Sigmoid colon (tissue), 7 donors: ENCODE data around the gene CHL1. TPM values are rescaled to one million over a fixed set of nuclear protein-coding genes. Genes with fewer than 3 reads are reported as not detected.

Source experiments
- DNase-seq: peaks from one replicate; pipeline ENCODE4 v3.0.0-alpha.2; 2019
- H3K27ac ChIP-seq, 4 donors: fragments of 200-600 bp; sonication (generic); one replicate each; pipeline ENCODE4 v1.5.1; 2016 to 2019; ENCODE audit warnings: mild to moderate bottlenecking in 1 of 4
- H3K27me3 ChIP-seq, 3 donors: fragments of 200-600 bp; sonication (generic); one replicate each; pipeline ENCODE4 v1.5.1; 2019; ENCODE audit warnings: mild to moderate bottlenecking in 1 of 3
- H3K36me3 ChIP-seq, 4 donors: fragments of 200-600 bp; sonication (generic); one replicate each; pipeline ENCODE4 v1.5.1; 2016 to 2019
- H3K4me1 ChIP-seq, 4 donors: fragments of 200-600 bp; sonication (generic); one replicate each; pipeline ENCODE4 v1.5.1; 2017 to 2019
- H3K4me3 ChIP-seq, 4 donors: fragments of 200-600 bp; sonication (generic); one replicate each; pipeline ENCODE4 v1.5.1; 2017 to 2019; ENCODE audit warnings: mild to moderate bottlenecking in 2 of 4, moderate library complexity in 1 of 4
- H3K9me3 ChIP-seq, 4 donors: fragments of 200-600 bp in 3 of 4; sonication (generic) in 3 of 4; one replicate each; pipeline versions ENCODE4 v1.5.1 to v1.6.1; 2013 to 2019
- CTCF ChIP-seq, 4 experiments: fragments of 450-650 bp in 3 of 4; fragments of 200-600 bp in 1 of 4; IDR thresholded peaks; one replicate each; pipeline ENCODE4 v1.5.1; 2016 to 2019; ENCODE audit warnings: antibody characterized with exemption in 4 of 4, mild to moderate bottlenecking in 3 of 4, moderate library complexity in 2 of 4
- EP300 ChIP-seq, 4 donors: sonication (generic); formaldehyde crosslinking; IDR thresholded peaks; one replicate each; pipeline ENCODE4 v1.6.1; 2017; ENCODE audit warnings: antibody characterized with exemption in 4 of 4
- POLR2A ChIP-seq, 2 donors: fragments of 450-650 bp; IDR thresholded peaks; one replicate each; pipeline ENCODE4 v1.6.1; 2016; ENCODE audit warnings: antibody characterized with exemption in 2 of 2, mild to moderate bottlenecking in 2 of 2, moderate library complexity in 2 of 2
- POLR2AphosphoS5 ChIP-seq, 4 donors: sonication (generic); formaldehyde crosslinking; IDR thresholded peaks; one replicate each; pipeline ENCODE4 v1.6.1; 2017; ENCODE audit warnings: antibody characterized with exemption in 4 of 4
- WGBS, 2 donors: extraction: QIAGEN DNeasy Blood & Tissue Kit; methylation state at CpG; one replicate each; pipeline ENCODE4 v1.1.7; 2013; 5-methylcytosine and 5-hydroxymethylcytosine counted together
- intact Hi-C: fragments of 100-400 bp; cut with DNase I; formaldehyde crosslinking; loops from one replicate; pipeline ENCODE4 v1.15.1; 2023
- polyA plus RNA-seq, 3 donors: library from polyadenylated mRNA; stranded (reverse); fragments of 200-250 nt; gene quantifications; one replicate each; pipeline ENCODE4 v1.2.3, GENCODE V29; 2013
- total RNA-seq, 4 donors: library from RNA; depleted of rRNA; stranded (reverse); fragments of >200 nt; gene quantifications; one replicate each; pipeline ENCODE4 v1.1.0, GENCODE V29; 2016
- donor health status: healthy with polysubstance abuse.
- donor health status: Bipolar disorder and iron deficiency.
- donor health status: healthy.

The CHL1 gene
- total and polyA plus RNA-seq, 7 donors: 0.46 to 86.7 (median 29.1) TPM

- no peak overlapping the region for H3K4me3 ChIP-seq
- TF ChIP-seq EP300 (IDR thresholded peaks at IDR 0.05) (no peak), POLR2A (IDR thresholded peaks at IDR 0.05) (no peak), POLR2AphosphoS5 (IDR thresholded peaks at IDR 0.05) (no peak), CTCF (IDR thresholded peaks at IDR 0.05) (no peak)
- H3K36me3 ChIP-seq: no peaks in the 10 kb centered on the region
- no peak overlapping the region for H3K27ac ChIP-seq
- H3K9me3 ChIP-seq: no peaks in the 10 kb centered on the region
- peaks cover 0 to 6% (median 1%) of the 10 kb centered on the region in 4 donors for H3K4me1 ChIP-seq
- no peaks in the 10 kb centered on the region for H3K27me3 ChIP-seq
- DNase-seq: no peak
- 63 to 72% methylated on average over 3 of the region's 3 CpGs for WGBS, 2 donors
- intact Hi-C loops: no loop called here
Measured at GRCh38 chr3:243356-243725, 46.8 kb downstream of the CHL1 start.

- WGBS, 2 donors: 81 to 86% methylated on average over 9 of the region's 9 CpGs
- DNase-seq: no peak
- Histone ChIP-seq H3K27me3 (no peaks in the 10 kb centered on the region), H3K9me3 (no peaks in the 10 kb centered on the region), H3K27ac (no peak overlapping the region), H3K4me3 (no peak overlapping the region), H3K36me3 (no peaks in the 10 kb centered on the region), H3K4me1 (peaks cover 0 to 9% (median 3%) of the 10 kb centered on the region in 4 donors)
- intact Hi-C loops: no loop called here
- TF ChIP-seq POLR2AphosphoS5 (IDR thresholded peaks at IDR 0.05) (no peak), EP300 (IDR thresholded peaks at IDR 0.05) (no peak), CTCF (IDR thresholded peaks at IDR 0.05) (no peak), POLR2A (IDR thresholded peaks at IDR 0.05) (no peak)
Measured at GRCh38 chr3:244041-244440, 47.5 kb downstream of the CHL1 start.

- H3K9me3 ChIP-seq: no peaks in the 10 kb centered on the region
- H3K4me3 ChIP-seq: no peak overlapping the region
- intact Hi-C loops: no loop called here
- WGBS, 2 donors: 83 to 88% methylated on average over 1 of the region's 1 CpG
- TF ChIP-seq POLR2AphosphoS5 (IDR thresholded peaks at IDR 0.05) (no peak), EP300 (IDR thresholded peaks at IDR 0.05) (no peak), CTCF (IDR thresholded peaks at IDR 0.05) (no peak), POLR2A (IDR thresholded peaks at IDR 0.05) (no peak)
- H3K4me1 ChIP-seq: peaks cover 0 to 10% (median 3%) of the 10 kb centered on the region in 4 donors
- no peak overlapping the region for H3K27ac ChIP-seq
- no peaks in the 10 kb centered on the region for H3K27me3 ChIP-seq
- no peaks in the 10 kb centered on the region for H3K36me3 ChIP-seq
- DNase-seq: no peak
Measured at GRCh38 chr3:247916-248315, 51.4 kb downstream of the CHL1 start.

GRCh38 chr3:248864-249520 lies 52.4 kb downstream of the CHL1 start:
- 26 to 48% methylated on average over 3 of the region's 3 CpGs for WGBS, 2 donors
- intact Hi-C loops: no loop called here
- DNase-seq: no peak
- no peaks in the 10 kb centered on the region for H3K27me3 ChIP-seq
- H3K36me3 ChIP-seq: no peaks in the 10 kb centered on the region
- TF ChIP-seq EP300 (IDR thresholded peaks at IDR 0.05): no peak
- TF ChIP-seq POLR2A (IDR thresholded peaks at IDR 0.05): no peak
- TF ChIP-seq CTCF (IDR thresholded peaks at IDR 0.05): no peak
- TF ChIP-seq POLR2AphosphoS5 (IDR thresholded peaks at IDR 0.05): no peak
- H3K4me1 ChIP-seq: peaks cover 0 to 10% (median 0%) of the 10 kb centered on the region in 4 donors
- no peaks in the 10 kb centered on the region for H3K9me3 ChIP-seq
- no peak overlapping the region for H3K4me3 ChIP-seq
- H3K27ac ChIP-seq: no peak overlapping the region
